H1 (cell line): Measurements from ENCODE around the gene GRID1. TPM values are rescaled to one million over a fixed set of nuclear protein-coding genes. Genes with fewer than 3 reads are reported as not detected.
A peak's percentile ranks its signal among the peaks of the same experiment; 100 is the strongest.

Experiments used
- CTCF ChIA-PET: fragments of 300-600 bp; sonication (Branson Sonifier 250); formaldehyde crosslinking; loops from one replicate; lab custom pipeline; 2021; ENCODE audit not compliant: partially characterized antibody; lab: Charles Lee
- POLR2A ChIA-PET: fragments of 300-600 bp; sonication (Branson Sonifier 250); formaldehyde crosslinking; loops from one replicate; lab custom pipeline; 2021; ENCODE audit warnings: inconsistent platforms; ENCODE audit not compliant: partially characterized antibody; lab: Charles Lee
- DNase-seq, 2 experiments: peaks; one replicate each; pipeline versions ENCODE4 v3.0.0 to v3.0.0-alpha.2; 2010 to 2022; ENCODE audit warnings: low spot score in 2 of 2, low read depth in 1 of 2, mixed read lengths in 1 of 2
- FAIRE-seq: peaks from 2 replicates; lab custom pipeline; 2011; peaks lifted over from hg19 to GRCh38; lab: Jason Lieb, UNC
- H2AFZ ChIP-seq: 2 replicates; pipeline ENCODE4 v1.8.1; 2012; ENCODE audit warnings: low read length, inconsistent platforms
- H2AK5ac ChIP-seq: 2 replicates; pipeline ENCODE4 v1.6.1; 2013; ENCODE audit warnings: low read depth, low read length
- H2BK120ac ChIP-seq: replicated peaks from 2 replicates; pipeline ENCODE3; 2013; ENCODE audit warnings: low read depth, low read length, inconsistent platforms
- H2BK12ac ChIP-seq: 2 replicates; pipeline ENCODE4 v1.6.1; 2013; ENCODE audit warnings: low read depth, low read length
- H2BK15ac ChIP-seq: 2 replicates; pipeline ENCODE4 v1.6.1; 2013; ENCODE audit warnings: low read length
- H2BK20ac ChIP-seq: 2 replicates; pipeline ENCODE4 v1.6.1; 2013; ENCODE audit warnings: low read length
- H2BK5ac ChIP-seq: 2 replicates; pipeline ENCODE4 v1.6.1; 2013; ENCODE audit warnings: low read depth, low read length
- H3K14ac ChIP-seq: 2 replicates; pipeline ENCODE4 v1.6.1; 2013; ENCODE audit warnings: inconsistent platforms; ENCODE audit not compliant: insufficient read length
- H3K18ac ChIP-seq: 2 replicates; pipeline ENCODE4 v1.6.1; 2013; ENCODE audit warnings: low read length; ENCODE audit errors: extremely low read depth
- H3K23ac ChIP-seq: 2 replicates; pipeline ENCODE4 v1.6.1; 2013; ENCODE audit warnings: inconsistent platforms; ENCODE audit not compliant: insufficient read length
- H3K23me2 ChIP-seq: 2 replicates; pipeline ENCODE4 v1.6.1; 2013; ENCODE audit warnings: low read depth, low read length
- H3K27ac ChIP-seq: 2 replicates; pipeline ENCODE4 v1.6.1; 2011; ENCODE audit warnings: low read depth, low read length, inconsistent platforms
- H3K27me3 ChIP-seq, 4 experiments: replicated peaks in 1 of 4; 1 replicate in 1 of 4; 2 replicates in 3 of 4; pipeline versions ENCODE4 v1.6.1 to v1.8.1; 2011 to 2013; ENCODE audit warnings: low read length in 3 of 4, mild to moderate bottlenecking in 3 of 4, inconsistent platforms in 2 of 4, mixed read lengths in 2 of 4, moderate library complexity in 1 of 4; ENCODE audit not compliant: control insufficient read depth in 3 of 4, insufficient read depth in 3 of 4; ENCODE audit errors: extremely low read depth in 1 of 4
- H3K36me3 ChIP-seq, 4 experiments: 2 replicates each; pipeline versions ENCODE4 v1.6.1 to v1.8.1; 2011 to 2013; ENCODE audit warnings: mild to moderate bottlenecking in 4 of 4, low read length in 3 of 4, moderate library complexity in 2 of 4, control low read depth in 1 of 4, inconsistent platforms in 1 of 4; ENCODE audit not compliant: insufficient read depth in 4 of 4, control insufficient read depth in 2 of 4
- H3K4ac ChIP-seq: replicated peaks from 2 replicates; pipeline ENCODE3; 2013; ENCODE audit warnings: low read length, low read depth, mixed read lengths, inconsistent platforms; ENCODE audit not compliant: insufficient read length
- H3K4me1 ChIP-seq, 4 experiments: replicated peaks in 1 of 4; 1 replicate in 1 of 4; 2 replicates in 3 of 4; pipeline versions ENCODE4 v1.6.1 to v1.8.1; 2011 to 2013; ENCODE audit warnings: low read length in 3 of 4, inconsistent platforms in 2 of 4, mixed read lengths in 1 of 4; ENCODE audit not compliant: insufficient read depth in 4 of 4, control insufficient read depth in 3 of 4
- H3K4me2 ChIP-seq, 2 experiments: 2 replicates each; pipeline versions ENCODE4 v1.6.1 to v1.8.1; 2011 to 2013; ENCODE audit warnings: low read depth in 2 of 2, low read length in 2 of 2, control low read depth in 1 of 2, inconsistent platforms in 1 of 2, mild to moderate bottlenecking in 1 of 2; ENCODE audit not compliant: insufficient read depth in 1 of 2
- H3K4me3 ChIP-seq, 4 experiments: fragments of 200-600, 300-600 bp in 1 of 4; sonication (generic), shearing (Covaris generic), sonication (Bioruptor Twin) in 1 of 4; 2 replicates each; pipeline versions ENCODE4 v1.5.1 to v1.8.1; 2011 to 2016; ENCODE audit warnings: low read length in 4 of 4, low read depth in 3 of 4, control low read depth in 2 of 4, inconsistent platforms in 2 of 4, mild to moderate bottlenecking in 2 of 4, mixed read lengths in 1 of 4, moderate library complexity in 1 of 4; ENCODE audit not compliant: insufficient read depth in 2 of 4; ENCODE audit errors: extremely low read depth in 1 of 4
- H3K56ac ChIP-seq: replicated peaks from 2 replicates; pipeline ENCODE3; 2013; ENCODE audit warnings: low read depth, mild to moderate bottlenecking, mixed read lengths, low read length, inconsistent platforms; ENCODE audit not compliant: insufficient read length
- H3K79me1 ChIP-seq: 2 replicates; pipeline ENCODE4 v1.6.1; 2013; ENCODE audit warnings: low read depth, low read length, control low read depth
- H3K79me2 ChIP-seq, 2 experiments: 2 replicates each; pipeline versions ENCODE4 v1.6.1 to v1.8.1; 2012 to 2013; ENCODE audit warnings: low read length in 2 of 2, mild to moderate bottlenecking in 2 of 2, inconsistent platforms in 1 of 2; ENCODE audit not compliant: insufficient read depth in 2 of 2, control insufficient read depth in 1 of 2
- H3K9ac ChIP-seq, 4 experiments: replicated peaks in 1 of 4; 1 replicate in 1 of 4; 2 replicates in 3 of 4; pipeline versions ENCODE4 v1.6.1 to v1.8.1; 2011 to 2013; ENCODE audit warnings: low read depth in 3 of 4, low read length in 3 of 4, control low read depth in 2 of 4, mild to moderate bottlenecking in 2 of 4, moderate library complexity in 2 of 4, inconsistent platforms in 1 of 4; ENCODE audit errors: extremely low read depth in 1 of 4
- H3K9me3 ChIP-seq, 2 experiments: 2 replicates each; pipeline versions ENCODE4 v1.6.1 to v1.8.1; 2012 to 2013; ENCODE audit warnings: mild to moderate bottlenecking in 2 of 2, moderate library complexity in 2 of 2, control low read depth in 1 of 2, inconsistent platforms in 1 of 2, low read depth in 1 of 2, low read length in 1 of 2, mixed read lengths in 1 of 2; ENCODE audit not compliant: insufficient read depth in 2 of 2
- H4K20me1 ChIP-seq, 2 experiments: replicated peaks in 1 of 2; 2 replicates each; pipeline versions ENCODE3 to v1.8.1; 2011 to 2013; ENCODE audit warnings: inconsistent platforms in 2 of 2, low read length in 2 of 2, mild to moderate bottlenecking in 1 of 2; ENCODE audit not compliant: insufficient read depth in 2 of 2, control insufficient read depth in 1 of 2
- H4K5ac ChIP-seq: 2 replicates; pipeline ENCODE4 v1.6.1; 2013; ENCODE audit warnings: low read length, low read depth, mixed read lengths, inconsistent platforms; ENCODE audit not compliant: insufficient read length
- H4K8ac ChIP-seq: 2 replicates; pipeline ENCODE4 v1.8.0; 2013; ENCODE audit warnings: mild to moderate bottlenecking, moderate library complexity, low read length, inconsistent platforms; ENCODE audit not compliant: insufficient read depth; ENCODE audit errors: extremely low read depth
- H4K91ac ChIP-seq: replicated peaks from 2 replicates; pipeline ENCODE3; 2013; ENCODE audit warnings: low read length, mixed read lengths, inconsistent platforms; ENCODE audit not compliant: insufficient read length
- CREB1 ChIP-seq: IDR thresholded peaks from 2 replicates; pipeline ENCODE4 v1.6.1; 2012; ENCODE audit warnings: inconsistent platforms
- GABPA ChIP-seq: IDR thresholded peaks from 2 replicates; pipeline ENCODE4 v1.6.1; 2011; ENCODE audit warnings: mild to moderate bottlenecking, low read length, moderate library complexity, borderline replicate concordance; ENCODE audit not compliant: insufficient read depth
- KDM4A ChIP-seq: IDR thresholded peaks from one replicate; pipeline ENCODE4 v1.7.1; 2012; ENCODE audit warnings: low read depth, mild to moderate bottlenecking, moderate library complexity, low read length, inconsistent platforms; ENCODE audit not compliant: severe bottlenecking
- MAFK ChIP-seq: IDR thresholded peaks from 2 replicates; pipeline ENCODE4 v1.6.1; 2012; ENCODE audit warnings: low read depth, mild to moderate bottlenecking, improper control_type of control experiment, low read length
- RAD21 ChIP-seq, 2 experiments: IDR thresholded peaks in 1 of 2; conservative IDR thresholded peaks in 1 of 2; 2 replicates each; pipeline ENCODE4 v1.6.1; 2011; ENCODE audit warnings: low read depth in 2 of 2, low read length in 2 of 2, improper control_type of control experiment in 1 of 2, inconsistent platforms in 1 of 2, mild to moderate bottlenecking in 1 of 2, moderate library complexity in 1 of 2
- SIN3A ChIP-seq, 2 experiments: IDR thresholded peaks in 1 of 2; conservative IDR thresholded peaks in 1 of 2; 2 replicates each; pipeline ENCODE4 v1.6.1; 2011 to 2012; ENCODE audit warnings: low read length in 2 of 2, improper control_type of control experiment in 1 of 2, low read depth in 1 of 2, mild to moderate bottlenecking in 1 of 2
- SIRT6 ChIP-seq: IDR thresholded peaks from one replicate; pipeline ENCODE4 v1.7.1; 2012; ENCODE audit warnings: low read length, inconsistent platforms
- whole genome bisulfite sequencing, 2 experiments: shearing (Covaris generic) in 1 of 2; methylation state at CpG; one replicate each; pipeline versions ENCODE4 v1.1.6 to v1.1.7; 2013 to 2015; ENCODE audit warnings: low lambda C conversion rate in 2 of 2, mixed read lengths in 2 of 2, inconsistent platforms in 1 of 2, low coverage in 1 of 2, missing lambda C conversion rate in 1 of 2; ENCODE audit not compliant: insufficient replicate concordance in 2 of 2, insufficient coverage in 1 of 2, insufficient read length in 1 of 2; ENCODE audit errors: extremely low coverage in 1 of 2, missing lambda C conversion rate in 1 of 2; 5-methylcytosine and 5-hydroxymethylcytosine counted together
- polyA plus RNA-seq, 7 experiments: library from polyadenylated mRNA; depleted of rRNA in 3 of 7; stranded (reverse) in 5 of 7; unstranded in 2 of 7; fragments of >200 nt in 5 of 7; fragments of 200-250 nt in 2 of 7; gene quantifications; 1 replicate in 5 of 7; 2 replicates in 1 of 7; 4 replicates in 1 of 7; pipeline versions ENCODE4 v1.2.1 to v1.2.3, GENCODE V29; 2011 to 2013; ENCODE audit warnings: missing spikeins in 2 of 7, mixed read lengths in 2 of 7
- total RNA-seq: library from RNA; stranded (reverse); fragmentation: NEBNext Ultra II Directional; extraction: Animal tissue kit (Norgen Biotek cat#: 25700); gene quantifications from 2 replicates; pipeline ENCODE4 v1.2.1, GENCODE V29; 2021

Gene GRID1
- total and polyA plus RNA-seq, 2 of the 8 experiments (the other 6 are each of a cell fraction or from before 2014, with no cell fraction given) = 0.22 to 0.30 TPM

GRCh38 chr10:85600026-85600743, 766.4 kb downstream of the GRID1 start:
- no peak overlapping the region for H3K23ac ChIP-seq
- H2BK120ac ChIP-seq = no peak overlapping the region
- H3K79me2 ChIP-seq = no peaks in the 10 kb centered on the region
- H2BK5ac ChIP-seq = no peak overlapping the region
- H4K8ac ChIP-seq = no peak overlapping the region
- no peak overlapping the region for H2AK5ac ChIP-seq
- H3K9me3 ChIP-seq = no peaks in the 10 kb centered on the region; a peak in 1 of 4 replicates
- POLR2A ChIA-PET = no interaction called here
- H3K4ac ChIP-seq = no peak overlapping the region
- no peak overlapping the region for H3K56ac ChIP-seq
- CTCF ChIA-PET = interaction anchor here (0.7 to 1.1 kb wide), 2 partner anchors 14 to 297 kb away, joined by 3 read pairs; no protein-coding TSS in a partner anchor
- no peak for TF ChIP-seq MAFK
- no peak for TF ChIP-seq GABPA
- TF ChIP-seq CREB1 = no peak
- TF ChIP-seq SIN3A (conservative IDR thresholded peaks at IDR 0.05 in 1 of 2, IDR thresholded peaks at IDR 0.05 in 1 of 2; ENCODE audit: low read depth in 1 of 2, low read length in 2 of 2) = no peak
- no peak for TF ChIP-seq RAD21 (IDR thresholded peaks at IDR 0.05 in 1 of 2, conservative IDR thresholded peaks at IDR 0.05 in 1 of 2; ENCODE audit: low read depth in 2 of 2, low read length in 2 of 2)
- no peak for TF ChIP-seq SIRT6
- no peak for TF ChIP-seq KDM4A
- H3K4me2 ChIP-seq = no peak overlapping the region
- WGBS, 2 experiments = 89% methylated on average over 5 of the region's 5 CpGs; no CpG with 5 or more reads in 1 of the 2 experiments
- H2BK20ac ChIP-seq = no peak overlapping the region
- H3K9ac ChIP-seq = no peak overlapping the region
- H3K36me3 ChIP-seq = no peaks in the 10 kb centered on the region
- DNase-seq (peak in 1 of 2 experiments; percentile 1), FAIRE-seq (no peak)
- peaks cover 2% of the 10 kb centered on the region; the same call in 1 of the 2 replicates for H3K23me2 ChIP-seq
- H2AFZ ChIP-seq = no peak overlapping the region
- H3K4me1 ChIP-seq = no peaks in the 10 kb centered on the region
- H3K4me3 ChIP-seq = no peak overlapping the region
- no peak overlapping the region for H2BK12ac ChIP-seq
- no peak overlapping the region for H3K27ac ChIP-seq
- no peak overlapping the region for H4K91ac ChIP-seq
- H3K14ac ChIP-seq = no peak overlapping the region
- H3K18ac ChIP-seq = no peak overlapping the region
- no peaks in the 10 kb centered on the region for H4K20me1 ChIP-seq
- no peak overlapping the region for H4K5ac ChIP-seq
- no peaks in the 10 kb centered on the region for H3K27me3 ChIP-seq
- H2BK15ac ChIP-seq = no peak overlapping the region
- H3K79me1 ChIP-seq = no peaks in the 10 kb centered on the region
